ENCODE results near the gene BRINP2.
A peak's percentile ranks its signal among the peaks of the same experiment; 100 is the strongest.

GRCh38 chr1:177181631-177182291, 11.0 kb downstream of the BRINP2 start:
- peak; percentile 95 for TF ChIP-seq CTCF (IDR thresholded peaks at IDR 0.05)
- no peak for TF ChIP-seq ZFX (IDR thresholded peaks at IDR 0.05; ENCODE audit: borderline replicate concordance)

Data from 22Rv1 (cell line).